K562 (cell line): ENCODE measurements around the gene C19orf12. TPM values are rescaled to one million over a fixed set of nuclear protein-coding genes. Genes with fewer than 3 reads are reported as not detected.

Experiments used
- ARID1B ChIP-seq: fragments of 450-650 bp; IDR thresholded peaks from 2 replicates; pipeline ENCODE4 v1.6.1; 2016; ENCODE audit warnings: antibody characterized with exemption, mild to moderate bottlenecking, inconsistent platforms
- BCOR ChIP-seq: fragments of 450-650 bp; IDR thresholded peaks from 2 replicates; pipeline ENCODE4 v1.6.1; 2016
- JUND ChIP-seq, 2 experiments: IDR thresholded peaks; 2 replicates in 1 of 2; 3 replicates in 1 of 2; pipeline ENCODE4 v1.6.1; 2011; ENCODE audit warnings: borderline replicate concordance in 2 of 2, low read depth in 2 of 2, low read length in 2 of 2, improper control_type of control experiment in 1 of 2, missing biosample characterization in 1 of 2, missing genetic modification characterization in 1 of 2, missing genetic modification reagents in 1 of 2
- MYC ChIP-seq, 2 experiments: fragments of 250-450 bp in 1 of 2; sonication (Bioruptor Pico) in 1 of 2; IDR thresholded peaks; 2 replicates each; pipeline versions ENCODE4 v1.5.1 to v1.6.1; 2012 to 2021; ENCODE audit warnings: low read depth in 2 of 2, borderline replicate concordance in 1 of 2, improper control_type of control experiment in 1 of 2, low read length in 1 of 2, mild to moderate bottlenecking in 1 of 2, moderate library complexity in 1 of 2
- NRF1 ChIP-seq, 2 experiments: fragments of 450-650 bp; IDR thresholded peaks in 1 of 2; conservative IDR thresholded peaks in 1 of 2; 2 replicates each; pipeline ENCODE4 v1.6.1; 2014; ENCODE audit warnings: mild to moderate bottlenecking in 2 of 2
- POLR2H ChIP-seq: IDR thresholded peaks from 2 replicates; pipeline ENCODE4 v1.6.1; 2016; ENCODE audit warnings: missing genetic modification characterization, low read depth, mild to moderate bottlenecking, control low read depth, missing compliant biosample characterization, moderate library complexity
- SMARCE1 ChIP-seq: fragments of 450-650 bp; IDR thresholded peaks from 2 replicates; pipeline ENCODE4 v1.7.1; 2016; ENCODE audit warnings: mild to moderate bottlenecking
- TBL1XR1 ChIP-seq, 2 experiments: IDR thresholded peaks; 2 replicates each; pipeline ENCODE4 v1.6.1; 2012; ENCODE audit warnings: improper control_type of control experiment in 2 of 2, low read length in 2 of 2, mild to moderate bottlenecking in 1 of 2
- ZNF76 ChIP-seq: fragments of 250-450 bp; sonication (Bioruptor Pico); IDR thresholded peaks from 2 replicates; pipeline ENCODE4 v1.4.0; 2020; ENCODE audit warnings: mild to moderate bottlenecking, moderate library complexity, borderline replicate concordance
- polyA plus RNA-seq, 8 experiments: library from polyadenylated mRNA; depleted of rRNA in 4 of 8; stranded (reverse) in 5 of 8; unstranded in 3 of 8; fragments of >200 nt; fragmentation: Nextera tagmentation in 2 of 8; fragmentation: Illumina TruSeq in 1 of 8; extraction: Ambion mirVana in 2 of 8; extraction: Trizol in 1 of 8; gene quantifications; 2 replicates each; pipeline versions ENCODE4 v1.2.1 to v1.2.3, GENCODE V29; 2011 to 2014; ENCODE audit warnings: inconsistent platforms in 1 of 8, missing spikeins in 1 of 8
- total RNA-seq, 7 experiments: library from RNA; depleted of rRNA in 6 of 7; stranded (reverse); fragments of >200 nt in 6 of 7; fragmentation: Illumina TruSeq in 2 of 7; extraction: Trizol in 2 of 7; gene quantifications; 2 replicates each; pipeline versions ENCODE4 v1.2.1 to v1.2.3, GENCODE V29; 2011 to 2021; ENCODE audit warnings: low replicate concordance in 1 of 7
- TF ChIP-seq, protein P1 (sequence below): fragments of 450-650 bp; IDR thresholded peaks from 2 replicates; pipeline ENCODE4 v1.6.1; 2016; ENCODE audit warnings: borderline replicate concordance

C19orf12 gene
- total and polyA plus RNA-seq, 9 of the 15 experiments (the other 6 are each of a cell fraction or from before 2014, with no cell fraction given), result 1.9 to 14.5 (median 10.2) TPM

DNA sequence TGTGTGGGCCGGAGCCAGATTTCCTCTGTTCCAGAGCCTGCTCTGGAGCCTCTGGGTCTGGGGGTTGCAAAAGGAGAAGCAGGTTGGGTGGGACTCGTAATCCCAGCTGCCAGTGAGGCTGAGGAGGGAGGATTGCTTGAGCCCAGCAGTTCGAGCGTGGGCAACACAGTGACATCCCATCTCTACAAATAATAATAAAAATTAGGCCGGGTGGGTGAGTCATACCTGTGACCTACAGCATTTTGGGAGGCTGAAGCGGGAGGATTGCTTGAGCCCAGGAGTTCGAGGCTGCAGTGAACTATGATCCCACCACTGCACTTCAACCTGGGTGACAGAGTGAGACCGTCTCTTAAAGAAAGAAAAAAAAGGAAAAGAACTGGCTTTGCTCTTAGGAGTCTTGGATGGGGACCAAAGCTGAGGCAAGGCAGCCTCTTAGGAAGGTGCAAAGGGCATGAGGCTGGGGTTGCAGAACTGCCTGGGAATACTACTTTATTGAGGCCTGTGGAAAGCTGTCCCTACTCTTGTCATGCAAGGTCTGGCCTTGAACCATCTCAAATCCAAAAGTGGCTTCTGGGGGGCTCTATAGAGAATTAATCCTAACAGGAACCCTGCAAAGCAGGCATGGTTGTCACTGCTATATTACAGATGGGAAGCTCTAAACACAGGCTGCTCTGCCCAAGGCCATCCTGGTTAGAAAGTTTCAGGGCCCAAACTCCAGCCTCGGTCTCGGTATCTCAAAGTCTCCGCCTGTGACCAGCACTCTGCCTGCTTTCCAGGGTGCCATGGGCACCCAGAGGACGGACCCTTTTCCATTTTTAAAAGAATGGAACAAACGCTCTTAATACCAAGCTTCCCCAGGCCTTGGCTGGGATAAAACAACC, 880 bp upstream of the C19orf12 start (continued):
- TF ChIP-seq TBL1XR1 (IDR thresholded peaks at IDR 0.05; ENCODE audit: low read length in 2 of 2), result 0 out of 4 replicates have a peak, but pooled peaks of 1 of the 2 experiments have one; percentile 7
- TF ChIP-seq, protein P1, sequence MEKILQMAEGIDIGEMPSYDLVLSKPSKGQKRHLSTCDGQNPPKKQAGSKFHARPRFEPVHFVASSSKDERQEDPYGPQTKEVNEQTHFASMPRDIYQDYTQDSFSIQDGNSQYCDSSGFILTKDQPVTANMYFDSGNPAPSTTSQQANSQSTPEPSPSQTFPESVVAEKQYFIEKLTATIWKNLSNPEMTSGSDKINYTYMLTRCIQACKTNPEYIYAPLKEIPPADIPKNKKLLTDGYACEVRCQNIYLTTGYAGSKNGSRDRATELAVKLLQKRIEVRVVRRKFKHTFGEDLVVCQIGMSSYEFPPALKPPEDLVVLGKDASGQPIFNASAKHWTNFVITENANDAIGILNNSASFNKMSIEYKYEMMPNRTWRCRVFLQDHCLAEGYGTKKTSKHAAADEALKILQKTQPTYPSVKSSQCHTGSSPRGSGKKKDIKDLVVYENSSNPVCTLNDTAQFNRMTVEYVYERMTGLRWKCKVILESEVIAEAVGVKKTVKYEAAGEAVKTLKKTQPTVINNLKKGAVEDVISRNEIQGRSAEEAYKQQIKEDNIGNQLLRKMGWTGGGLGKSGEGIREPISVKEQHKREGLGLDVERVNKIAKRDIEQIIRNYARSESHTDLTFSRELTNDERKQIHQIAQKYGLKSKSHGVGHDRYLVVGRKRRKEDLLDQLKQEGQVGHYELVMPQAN, result 0 out of 2 replicates have a peak, but pooled peaks have one; percentile 1
- 0 out of 2 replicates have a peak, but pooled peaks have one; percentile 37 for TF ChIP-seq SMARCE1
- no peak for TF ChIP-seq ZNF76 (CRISPR knock-in tag)
- 0 out of 2 replicates have a peak, but pooled peaks have one; percentile 18 for TF ChIP-seq ARID1B
- TF ChIP-seq BCOR, result 0 out of 2 replicates have a peak, but pooled peaks have one; percentile 18
- TF ChIP-seq JUND (IDR thresholded peaks at IDR 0.05; ENCODE audit: borderline replicate concordance, low read depth, low read length), result peak; percentile 65
- TF ChIP-seq JUND (tag; IDR thresholded peaks at IDR 0.05; ENCODE audit: borderline replicate concordance, low read depth, low read length), result peak; percentile 56; the same call in 2 of the 3 replicates
- TF ChIP-seq NRF1 (conservative IDR thresholded peaks at IDR 0.05 in 1 of 2, IDR thresholded peaks at IDR 0.05 in 1 of 2), result peak; percentile 31 to 51; a peak in 2 of 4 replicates
- TF ChIP-seq MYC (IDR thresholded peaks at IDR 0.05; ENCODE audit: low read depth, low read length), result no peak
- TF ChIP-seq MYC (CRISPR knock-in tag; IDR thresholded peaks at IDR 0.05; ENCODE audit: borderline replicate concordance, low read depth), result 0 out of 2 replicates have a peak, but pooled peaks have one; percentile 8
- TF ChIP-seq POLR2H, result 0 out of 2 replicates have a peak, but pooled peaks have one; percentile 5
